Spleen (tissue), 7 donors: ENCODE data around the gene ATP6V0B.

Source experiments
- POLR2AphosphoS5 ChIP-seq, 3 donors: sonication (generic); formaldehyde crosslinking; IDR thresholded peaks; one replicate each; pipeline ENCODE4 v1.5.1; 2017; ENCODE audit warnings: antibody characterized with exemption in 3 of 3
- TF ChIP-seq, protein P1 (sequence below), 11 experiments: fragments of 200-600 bp in 7 of 11; fragments of 450-650 bp in 4 of 11; sonication (generic) in 4 of 11; IDR thresholded peaks in 8 of 11; conservative IDR thresholded peaks in 3 of 11; 1 replicate in 7 of 11; 2 replicates in 4 of 11; pipeline versions ENCODE4 v1.4.0 to v1.8.0; 2016 to 2021; ENCODE audit warnings: antibody characterized with exemption in 11 of 11, inconsistent platforms in 4 of 11, mild to moderate bottlenecking in 1 of 11
- donor health status: DM: no; HTN: no; CAD: no; lungs with moderate emphysema.
- donor health status: DM: no; HTN: no; CAD: no.
- donor health status: DM: no; HTN: no; CAD: no.

DNA sequence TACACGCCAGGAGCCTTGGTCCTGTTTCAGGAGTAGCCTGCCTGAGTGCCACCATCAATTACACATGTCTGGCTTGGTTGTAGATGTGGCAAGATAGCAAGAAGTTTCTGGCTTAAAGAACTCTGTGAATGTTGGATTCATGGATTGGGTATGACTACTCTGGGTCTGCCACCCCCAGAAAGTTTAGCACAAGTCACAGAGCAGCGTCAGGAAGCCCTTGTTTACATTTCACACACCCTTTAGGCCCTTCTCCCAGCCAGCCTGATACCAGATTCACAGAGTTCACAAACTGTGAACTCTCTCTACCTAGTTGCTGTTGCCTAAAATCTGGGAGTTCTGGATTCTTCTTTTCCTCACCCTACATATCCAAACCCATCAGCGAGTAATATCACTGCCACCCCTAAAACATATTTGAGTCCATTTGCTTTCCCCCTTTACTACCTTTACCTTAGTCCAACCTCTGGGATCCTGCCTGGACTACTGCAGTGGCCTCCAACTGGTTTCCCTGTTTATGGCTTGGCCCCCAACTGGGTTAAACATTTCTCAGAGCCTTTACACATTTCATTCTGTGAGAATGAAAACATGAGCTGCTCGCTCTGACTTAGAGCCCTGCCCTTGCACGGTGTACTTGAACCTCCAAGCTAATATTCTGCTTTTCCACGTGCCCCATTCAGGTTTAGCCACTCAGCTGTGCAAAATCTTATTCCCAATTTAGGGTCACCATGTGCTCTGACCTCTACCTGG, 12.6 kb downstream of the ATP6V0B start:
- TF ChIP-seq, protein P1, sequence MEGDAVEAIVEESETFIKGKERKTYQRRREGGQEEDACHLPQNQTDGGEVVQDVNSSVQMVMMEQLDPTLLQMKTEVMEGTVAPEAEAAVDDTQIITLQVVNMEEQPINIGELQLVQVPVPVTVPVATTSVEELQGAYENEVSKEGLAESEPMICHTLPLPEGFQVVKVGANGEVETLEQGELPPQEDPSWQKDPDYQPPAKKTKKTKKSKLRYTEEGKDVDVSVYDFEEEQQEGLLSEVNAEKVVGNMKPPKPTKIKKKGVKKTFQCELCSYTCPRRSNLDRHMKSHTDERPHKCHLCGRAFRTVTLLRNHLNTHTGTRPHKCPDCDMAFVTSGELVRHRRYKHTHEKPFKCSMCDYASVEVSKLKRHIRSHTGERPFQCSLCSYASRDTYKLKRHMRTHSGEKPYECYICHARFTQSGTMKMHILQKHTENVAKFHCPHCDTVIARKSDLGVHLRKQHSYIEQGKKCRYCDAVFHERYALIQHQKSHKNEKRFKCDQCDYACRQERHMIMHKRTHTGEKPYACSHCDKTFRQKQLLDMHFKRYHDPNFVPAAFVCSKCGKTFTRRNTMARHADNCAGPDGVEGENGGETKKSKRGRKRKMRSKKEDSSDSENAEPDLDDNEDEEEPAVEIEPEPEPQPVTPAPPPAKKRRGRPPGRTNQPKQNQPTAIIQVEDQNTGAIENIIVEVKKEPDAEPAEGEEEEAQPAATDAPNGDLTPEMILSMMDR (IDR thresholded peaks at IDR 0.05 in 8 of 11, conservative IDR thresholded peaks at IDR 0.05 in 3 of 11), result no peak
- TF ChIP-seq POLR2AphosphoS5 (IDR thresholded peaks at IDR 0.05), result no peak
